ENCODE data around the gene SLC34A3. TPM values are rescaled to one million over a fixed set of nuclear protein-coding genes. Genes with fewer than 3 reads are reported as not detected.

Gene SLC34A3
- total RNA-seq, 1 donor from 2014 or later = not detected

DNA sequence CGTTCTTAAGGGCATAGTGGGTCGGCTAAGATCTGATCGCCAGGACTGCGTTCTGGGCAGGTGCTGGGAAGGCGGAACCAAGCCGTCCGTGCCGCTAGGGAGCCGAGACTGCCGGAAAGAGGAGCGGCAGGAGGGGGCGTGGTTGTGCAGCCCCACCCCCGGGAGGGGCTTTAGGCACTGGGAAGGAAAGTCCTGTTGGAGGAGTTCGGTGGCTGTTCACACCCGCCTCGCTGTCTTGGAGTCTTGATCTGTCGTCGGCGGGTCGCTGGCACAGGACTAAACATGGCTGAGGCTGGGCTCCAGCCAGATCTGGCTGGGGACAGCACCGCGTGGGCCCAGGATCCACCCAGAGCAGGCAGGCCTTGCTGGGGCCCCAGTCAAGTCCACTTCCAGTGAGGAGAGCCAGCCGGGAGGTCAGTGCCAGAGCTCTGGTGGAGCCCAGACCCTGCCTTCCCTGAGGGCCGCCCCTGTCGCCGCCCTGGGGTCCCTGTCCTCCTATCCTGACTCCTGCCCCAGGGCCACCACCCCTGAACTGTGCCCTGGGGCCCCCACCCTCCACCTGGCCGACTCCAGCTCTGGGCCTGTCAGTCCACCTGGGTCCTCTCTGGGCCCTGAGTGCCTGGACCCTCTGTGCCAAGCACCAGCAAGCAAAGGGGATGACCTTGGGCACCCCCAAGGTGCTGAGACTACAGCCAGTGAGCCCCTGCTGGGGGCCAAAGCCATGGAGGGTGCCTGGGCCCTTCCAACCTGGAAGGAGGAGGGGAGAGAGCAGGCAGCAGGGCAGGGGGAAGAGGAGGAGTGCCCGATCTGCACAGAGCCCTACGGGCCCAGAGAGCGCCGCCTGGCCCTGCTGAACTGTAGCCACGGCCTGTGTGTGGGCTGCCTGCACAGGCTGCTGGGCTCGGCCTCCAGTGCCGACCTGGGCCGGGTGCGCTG lies 13.2 kb upstream of the SLC34A3 start:
- DNase-seq (ENCODE audit: low read depth in 2 of 2) = no peak

GRCh38 chr9:137218212-137218753 lies 12.4 kb upstream of the SLC34A3 start:
- no peak for DNase-seq (ENCODE audit: low read depth in 2 of 2)

GRCh38 chr9:137218754-137219271 lies 11.9 kb upstream of the SLC34A3 start:
- no peak for DNase-seq (ENCODE audit: low read depth in 2 of 2)

DNA sequence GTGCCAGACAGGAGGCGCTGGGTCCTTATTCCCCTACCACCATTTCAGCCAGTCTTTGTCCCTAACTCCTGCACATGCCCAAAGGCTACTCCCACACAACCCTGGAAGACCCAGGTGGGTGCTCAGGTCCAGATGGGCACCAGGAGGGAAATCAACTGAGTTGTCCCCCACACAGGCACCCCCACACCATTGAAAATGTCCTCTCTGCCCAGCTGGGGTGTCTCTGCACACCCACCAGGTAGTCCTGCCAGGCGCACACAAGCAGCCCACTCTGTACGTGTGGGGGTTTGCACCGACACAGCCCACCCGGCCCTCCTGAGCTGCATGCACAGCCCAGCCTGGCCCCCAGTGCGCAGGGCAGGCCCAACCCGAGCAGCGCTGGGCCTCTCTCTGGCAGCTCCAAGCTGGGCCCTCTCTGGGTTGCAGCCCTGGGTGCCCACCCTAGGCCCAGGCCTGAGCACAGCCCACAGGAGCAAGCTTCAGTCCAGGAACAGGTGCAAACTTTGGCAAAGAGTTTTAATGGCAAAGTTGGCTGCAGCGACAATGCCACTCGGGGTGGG lies 10.9 kb upstream of the SLC34A3 start:
- no peak for DNase-seq (ENCODE audit: low read depth in 2 of 2)

- no peak for DNase-seq (ENCODE audit: low read depth in 2 of 2)
Observed at GRCh38 chr9:137220317-137221094, 10.2 kb upstream of the SLC34A3 start.

DNA sequence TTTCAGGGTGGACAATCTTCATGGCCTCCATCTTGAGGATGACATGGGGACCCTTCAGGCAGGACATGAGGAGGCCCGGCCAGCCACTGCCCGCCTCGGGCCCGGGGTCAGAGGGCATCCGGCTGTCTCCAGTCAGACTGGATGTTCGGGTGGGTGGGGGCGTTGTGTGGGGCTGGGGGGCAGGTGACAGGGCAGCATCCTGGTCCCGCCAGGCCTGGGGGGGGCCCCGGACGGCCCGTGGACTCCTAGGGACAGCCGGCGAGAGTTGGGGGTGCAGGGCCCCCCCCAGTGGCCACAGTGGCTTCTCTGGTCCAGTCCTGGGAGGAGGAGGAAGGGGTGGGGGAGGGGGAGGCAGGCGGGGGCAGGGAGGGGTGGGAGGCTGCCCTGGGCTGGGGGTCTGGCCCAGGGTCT lies 9.6 kb upstream of the SLC34A3 start:
- no peak for DNase-seq (ENCODE audit: low read depth in 2 of 2)

DNA sequence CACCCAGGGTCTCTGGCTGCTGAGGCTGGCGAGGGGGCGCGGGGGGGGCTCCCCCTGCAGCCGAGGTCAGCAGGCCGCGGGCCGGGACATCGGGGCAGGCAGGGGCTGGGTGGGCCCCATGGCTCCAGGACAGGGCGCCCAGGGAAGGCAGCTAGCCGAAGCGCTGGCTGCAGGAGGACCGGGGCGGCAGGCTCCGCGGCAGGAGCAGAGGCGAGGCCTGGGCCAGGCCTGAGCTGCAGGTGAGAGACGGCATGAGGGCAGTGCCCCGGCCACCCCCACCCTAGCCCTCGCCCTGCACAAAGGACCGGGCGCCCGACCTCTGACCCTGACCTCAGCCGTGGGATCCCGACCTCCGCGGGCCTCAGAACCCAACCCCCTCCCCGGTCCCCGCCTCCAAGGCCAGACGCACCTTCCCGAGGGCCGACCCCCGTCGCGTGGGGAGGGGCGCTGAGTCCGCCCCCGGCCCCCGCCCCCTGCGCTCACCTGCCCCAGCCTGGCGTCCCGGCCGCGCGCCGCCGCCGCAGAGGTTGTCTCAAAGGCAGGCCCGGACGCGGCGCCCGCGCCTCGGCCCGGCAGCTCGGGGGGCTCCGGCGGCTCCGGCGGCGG lies 9.1 kb upstream of the SLC34A3 start:
- no peak for DNase-seq (ENCODE audit: low read depth in 2 of 2)

DNA sequence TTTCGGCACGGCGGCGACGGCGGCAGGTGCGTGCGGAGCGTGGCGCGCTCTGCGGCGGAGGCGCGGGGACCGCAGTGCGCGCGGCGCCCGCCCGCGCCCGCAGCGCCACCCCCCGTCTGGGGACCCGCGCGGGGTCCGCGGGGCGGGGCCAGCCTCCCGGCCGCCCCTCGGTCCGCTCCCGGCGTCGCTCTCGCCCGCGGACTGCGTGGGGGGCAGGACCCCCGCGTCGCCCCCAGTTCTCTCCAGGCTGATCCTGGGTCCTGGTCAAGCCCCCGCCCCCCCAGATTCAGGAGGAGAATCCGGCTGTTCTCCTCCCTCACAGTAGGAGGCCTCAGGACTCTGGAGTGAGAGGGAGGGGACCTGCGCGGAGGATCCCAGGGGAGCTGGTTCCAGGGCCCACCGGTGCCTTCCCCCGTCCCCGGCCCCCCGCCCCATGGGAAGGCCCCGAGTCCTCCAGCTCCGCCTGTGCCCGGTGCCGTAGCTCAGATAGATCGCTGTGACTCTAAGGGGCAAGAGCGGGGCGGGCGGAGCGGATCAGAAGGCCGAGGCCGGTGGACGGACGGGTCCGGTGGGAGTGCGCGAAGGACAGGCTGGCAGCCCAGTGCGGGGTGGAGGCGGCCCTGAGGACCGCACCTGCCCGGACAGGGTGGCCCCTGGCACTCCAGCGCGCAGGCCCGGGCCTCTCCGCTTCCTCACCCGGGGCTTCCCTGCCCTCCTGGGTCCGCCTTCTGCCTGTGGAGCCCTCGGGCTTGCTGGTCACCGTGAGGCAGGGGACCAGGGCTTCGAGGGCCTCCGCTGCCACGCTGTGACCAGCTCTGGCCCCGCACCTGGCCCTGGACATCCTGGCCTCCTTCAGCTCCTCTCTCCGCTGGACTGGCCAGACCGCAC lies 8.3 kb upstream of the SLC34A3 start, which contains the start of gene RNF208:
Gene RNF208, minus strand, starts transcription at position 51 of the 888 bp plus-strand sequence. CDS start 1,028 bp downstream, outside the sequence.
- DNase-seq (ENCODE audit: low read depth in 2 of 2) = no peak

GRCh38 chr9:137223078-137223970 lies 7.4 kb upstream of the SLC34A3 start:
- DNase-seq (ENCODE audit: low read depth in 2 of 2) = peak; percentile 97 to 98

GRCh38 chr9:137224830-137225694 lies 5.6 kb upstream of the SLC34A3 start, which contains the start of gene CYSRT1:
Gene CYSRT1 (plus strand): TSS chr9:137225174. CDS start chr9:137225622, 448 bp downstream.
- DNase-seq (ENCODE audit: low read depth in 2 of 2) = no peak

GRCh38 chr9:137225699-137226331 lies 4.9 kb upstream of the SLC34A3 start:
- DNase-seq (ENCODE audit: low read depth in 2 of 2) = no peak

DNA sequence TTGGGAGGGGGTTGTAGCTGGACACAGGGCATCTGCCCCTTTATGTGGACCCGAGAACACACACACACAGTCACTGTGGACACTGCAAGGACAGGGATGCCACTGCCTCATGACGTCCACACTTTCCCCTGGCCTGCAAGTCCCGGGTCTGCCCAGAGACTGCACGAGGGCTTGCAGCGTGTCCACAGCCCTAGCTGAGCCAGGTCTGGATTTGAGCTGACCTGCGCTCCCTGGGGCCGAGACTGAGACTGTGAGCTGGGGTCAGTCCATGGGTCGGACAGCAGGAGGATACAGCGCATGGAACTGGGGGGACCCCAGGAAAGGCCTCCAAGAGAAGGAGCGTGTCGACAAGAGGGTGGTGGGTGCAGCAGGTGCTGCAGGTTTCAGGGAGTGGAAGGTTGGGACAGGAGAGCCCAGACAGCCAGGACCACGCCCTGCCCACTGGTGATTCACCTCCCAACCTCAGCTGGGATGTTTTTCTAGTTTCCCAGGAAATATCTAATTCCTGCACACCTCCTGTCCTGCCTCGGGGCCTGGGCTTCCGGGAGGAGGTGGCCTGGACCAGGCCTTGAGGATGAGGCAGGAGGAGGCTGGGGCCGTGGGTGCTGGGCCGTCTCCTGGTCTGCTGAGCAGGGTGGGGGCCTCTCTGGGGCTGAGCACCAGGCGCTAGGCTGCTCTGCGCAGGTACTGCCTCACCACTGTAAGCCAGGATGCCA lies 4.2 kb upstream of the SLC34A3 start:
- no peak for DNase-seq (ENCODE audit: low read depth in 2 of 2)

GRCh38 chr9:137227054-137227852 lies 3.4 kb upstream of the SLC34A3 start, which contains the start of gene RNF224:
Gene RNF224 (plus strand): TSS chr9:137227502. CDS start chr9:137228336, 834 bp downstream.
- peak; percentile 47 to 78 for DNase-seq (ENCODE audit: low read depth in 2 of 2)

DNA sequence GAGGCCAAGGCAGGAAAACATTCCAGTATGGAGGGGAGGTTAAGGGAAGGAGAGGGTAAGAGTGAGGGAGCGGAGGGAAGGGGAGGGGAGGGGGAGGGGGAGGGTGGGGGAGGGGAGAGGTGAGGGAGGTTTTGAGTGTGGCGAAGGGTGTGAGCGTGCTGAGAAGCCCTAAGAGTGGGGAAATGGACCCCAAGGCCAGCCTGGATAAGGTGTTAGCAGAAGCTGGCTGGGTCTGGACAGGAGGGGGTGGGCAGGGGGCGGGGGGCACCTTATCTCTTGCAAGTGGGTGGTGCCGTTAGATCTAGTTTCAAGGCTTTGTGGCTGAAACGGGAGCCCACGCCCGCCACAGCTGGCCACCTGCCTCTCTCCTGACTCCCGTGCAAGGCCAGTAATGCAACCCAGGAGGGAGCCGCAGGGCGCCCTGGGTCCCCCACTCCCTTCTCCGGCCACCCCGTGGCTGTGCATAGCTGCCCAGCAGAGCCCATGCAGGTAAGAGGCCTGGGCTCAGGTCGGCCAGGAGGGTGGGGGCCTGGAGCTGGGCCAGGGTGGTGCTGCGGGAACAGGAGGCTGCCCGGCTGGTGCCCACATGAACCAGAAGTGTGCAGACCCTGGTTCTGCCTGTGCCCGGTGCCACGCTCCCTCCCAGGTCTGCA lies 2.7 kb upstream of the SLC34A3 start:
- no peak for DNase-seq (ENCODE audit: low read depth in 2 of 2)

DNA sequence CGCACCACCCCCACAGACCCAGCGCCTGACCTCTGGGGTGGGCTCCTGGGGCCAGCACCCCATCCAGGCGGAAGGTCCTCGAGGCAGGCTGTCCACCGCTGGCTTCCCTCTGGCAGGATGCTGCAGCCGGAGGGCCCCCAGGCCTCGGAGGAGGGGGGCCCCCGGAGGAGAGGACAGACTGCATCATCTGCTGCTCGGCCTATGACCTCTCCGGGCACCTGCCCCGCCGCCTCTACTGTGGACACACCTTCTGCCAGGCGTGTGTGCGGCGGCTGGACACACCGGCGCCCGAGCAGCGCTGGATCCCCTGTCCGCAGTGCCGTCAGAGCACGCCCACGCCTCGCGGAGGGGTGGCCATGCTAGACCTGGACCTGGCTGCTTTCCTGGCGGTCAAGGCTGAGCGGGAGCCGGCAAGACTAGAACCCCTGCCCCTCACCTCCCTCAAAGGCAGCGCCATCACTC lies 2.2 kb upstream of the SLC34A3 start:
- no peak for DNase-seq (ENCODE audit: low read depth in 2 of 2)

Data from dermis microvascular lymphatic vessel endothelial cell (primary cell).